ENCODE measurements around the gene ARAP2.

DNA sequence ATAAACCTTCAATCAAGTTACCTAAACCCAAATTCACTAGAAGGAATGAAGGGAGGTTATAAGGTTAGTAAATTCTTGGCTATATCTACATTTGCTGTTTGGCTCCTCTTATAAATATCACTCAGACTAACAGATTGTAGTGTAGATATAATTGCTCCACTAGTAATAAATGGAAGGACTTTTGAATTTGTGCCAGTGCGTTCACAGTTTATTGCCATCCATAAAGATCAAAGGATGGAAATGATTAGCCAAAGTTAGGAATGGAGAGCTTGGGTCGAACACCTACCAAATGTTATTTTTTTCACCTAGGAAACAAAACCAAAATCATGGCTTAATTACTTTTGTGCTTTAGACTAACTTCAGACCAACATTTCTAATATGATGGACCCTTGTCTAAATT lies 46.3 kb upstream of the ARAP2 start:
- TF ChIP-seq POLR2A (IDR thresholded peaks at IDR 0.05; ENCODE audit: low read depth, low read length) (no peak), POLR2AphosphoS5 (IDR thresholded peaks at IDR 0.05; ENCODE audit: low read depth, low read length) (no peak), TAF1 (IDR thresholded peaks at IDR 0.05; ENCODE audit: borderline replicate concordance, low read depth, low read length) (no peak)
